Activated T-cell treated with anti-CD3 and anti-CD28 coated beads for 1 hour (primary cell): Measurements from ENCODE around the gene FRMPD4.

Experiments used
- DNase-seq: peaks from one replicate; pipeline ENCODE4 v3.0.0-alpha.2; 2020; ENCODE audit warnings: low read depth

FRMPD4 gene

DNA sequence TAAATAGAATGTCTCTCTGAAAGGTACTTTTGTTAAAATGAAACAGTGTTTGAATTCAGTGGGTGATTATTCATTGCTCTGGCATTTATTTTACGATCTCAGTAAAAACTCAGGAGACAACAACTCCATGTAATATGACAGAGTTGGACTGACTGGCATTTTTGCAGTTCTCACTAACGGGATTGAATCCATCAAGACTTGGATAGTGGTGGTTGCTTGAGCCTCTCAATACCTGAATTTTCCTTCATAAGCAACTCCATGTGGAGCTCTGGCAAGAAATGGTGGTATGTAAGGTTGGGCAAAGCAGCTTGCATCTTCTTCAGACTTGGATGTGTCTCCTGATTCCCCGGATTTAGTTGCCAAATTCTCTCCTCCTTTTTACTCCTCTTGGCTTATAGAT lies 72.7 kb downstream of the FRMPD4 start:
- DNase-seq = no peak

DNA sequence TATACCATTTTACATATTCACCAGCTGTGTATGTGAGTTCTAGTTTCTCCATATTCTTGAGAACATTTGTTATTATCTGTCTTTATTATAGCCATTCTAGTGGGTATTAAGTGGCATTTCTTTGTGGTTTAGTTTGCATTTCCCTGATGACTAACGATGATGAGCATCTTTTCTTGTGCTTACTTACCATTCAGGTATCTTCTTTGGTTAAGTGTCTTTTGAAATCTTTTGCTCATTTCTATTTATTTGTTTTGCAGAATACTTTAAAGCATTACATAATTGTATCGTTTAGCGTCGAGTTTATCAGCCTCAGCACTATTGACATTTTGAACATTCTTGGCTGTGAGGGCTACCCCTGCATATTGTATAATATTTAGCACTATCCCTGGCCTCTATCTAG lies 85.4 kb downstream of the FRMPD4 start:
- no peak for DNase-seq

DNA sequence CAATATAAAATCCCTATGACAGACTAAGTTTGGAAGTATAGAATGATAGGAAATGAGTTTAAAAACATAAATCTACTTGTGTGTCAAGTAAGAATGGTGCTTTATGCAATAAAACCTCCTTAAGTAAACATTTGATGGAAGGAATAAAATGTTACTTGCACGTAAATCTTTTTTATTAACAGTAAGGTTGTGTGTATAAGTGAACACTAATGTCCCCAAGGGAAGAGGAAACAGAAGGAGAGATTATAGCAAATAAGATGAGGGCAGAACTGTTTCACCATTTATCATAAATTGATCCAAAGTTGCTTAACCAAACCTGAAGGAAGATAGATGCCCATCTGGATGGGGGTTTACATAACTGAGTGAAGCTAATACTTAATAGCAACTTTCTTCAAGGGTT lies 86.8 kb downstream of the FRMPD4 start:
- DNase-seq = no peak

DNA sequence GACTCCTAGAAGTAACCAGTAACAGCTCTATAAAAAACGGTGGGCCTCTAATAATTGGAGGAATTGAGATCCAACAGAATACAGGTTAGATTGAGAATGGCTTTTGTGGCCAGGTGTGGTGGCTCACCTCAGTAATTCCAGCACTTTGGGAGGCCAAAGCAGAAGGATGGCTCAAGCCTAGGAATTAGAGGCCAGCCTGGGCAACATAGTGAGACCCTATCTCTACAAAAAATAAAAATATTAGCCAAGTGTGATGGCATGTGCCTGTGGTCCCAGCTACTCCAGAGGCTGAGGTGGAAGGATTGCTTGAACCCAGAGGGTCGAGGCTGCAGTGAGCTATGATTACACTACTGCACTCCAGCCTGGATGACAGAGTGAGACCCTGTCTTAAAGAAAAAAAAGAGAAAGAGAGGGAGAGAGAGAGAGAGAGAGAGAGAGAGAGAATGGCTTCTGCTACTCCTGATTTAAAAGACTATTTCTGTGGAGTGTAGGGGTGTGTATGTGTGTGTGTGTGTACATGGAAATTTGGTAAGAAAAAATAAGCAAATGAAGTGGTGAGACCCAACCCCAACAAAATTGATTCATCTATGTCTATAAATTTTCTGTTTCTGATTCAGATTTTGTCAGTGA lies 89.3 kb downstream of the FRMPD4 start:
- no peak for DNase-seq

DNA sequence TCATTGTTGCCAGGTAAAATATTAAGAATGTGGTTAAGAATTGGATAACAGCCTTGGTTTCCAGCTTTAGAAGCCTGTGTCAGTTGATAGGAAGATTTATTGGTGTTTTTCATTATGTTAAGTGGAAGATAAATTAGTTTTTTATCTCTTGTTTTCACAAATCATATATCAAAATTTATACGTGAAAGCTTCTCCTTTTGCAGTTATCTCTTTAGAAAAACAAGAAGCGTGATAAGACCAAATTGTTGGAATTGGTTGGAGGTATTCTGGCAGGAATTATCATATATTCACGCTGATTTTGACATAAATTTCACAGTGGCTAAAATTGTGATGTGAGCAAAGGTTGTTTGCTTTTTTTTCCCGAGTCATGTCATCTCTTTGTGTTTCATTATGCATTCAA lies 90.6 kb downstream of the FRMPD4 start:
- no peak for DNase-seq

DNA sequence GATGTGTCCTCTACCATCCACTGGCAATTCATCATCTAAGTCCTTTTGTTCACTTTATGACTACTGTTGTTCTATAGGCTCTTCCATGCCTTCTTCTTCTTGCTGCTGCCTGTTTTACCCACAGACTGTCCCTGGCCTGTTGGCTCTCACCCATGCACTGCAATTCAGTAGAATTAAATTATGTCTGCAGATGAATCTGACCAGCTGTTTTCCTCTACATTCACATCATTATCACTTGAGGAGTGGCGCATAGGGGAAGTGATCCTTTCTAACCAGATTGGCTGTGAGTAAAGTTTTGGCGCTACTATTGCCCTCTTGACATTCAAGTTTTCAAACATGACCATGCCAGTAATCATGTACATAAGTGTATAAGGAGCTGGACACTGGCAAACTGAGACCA lies 91.7 kb downstream of the FRMPD4 start:
- DNase-seq = no peak

DNA sequence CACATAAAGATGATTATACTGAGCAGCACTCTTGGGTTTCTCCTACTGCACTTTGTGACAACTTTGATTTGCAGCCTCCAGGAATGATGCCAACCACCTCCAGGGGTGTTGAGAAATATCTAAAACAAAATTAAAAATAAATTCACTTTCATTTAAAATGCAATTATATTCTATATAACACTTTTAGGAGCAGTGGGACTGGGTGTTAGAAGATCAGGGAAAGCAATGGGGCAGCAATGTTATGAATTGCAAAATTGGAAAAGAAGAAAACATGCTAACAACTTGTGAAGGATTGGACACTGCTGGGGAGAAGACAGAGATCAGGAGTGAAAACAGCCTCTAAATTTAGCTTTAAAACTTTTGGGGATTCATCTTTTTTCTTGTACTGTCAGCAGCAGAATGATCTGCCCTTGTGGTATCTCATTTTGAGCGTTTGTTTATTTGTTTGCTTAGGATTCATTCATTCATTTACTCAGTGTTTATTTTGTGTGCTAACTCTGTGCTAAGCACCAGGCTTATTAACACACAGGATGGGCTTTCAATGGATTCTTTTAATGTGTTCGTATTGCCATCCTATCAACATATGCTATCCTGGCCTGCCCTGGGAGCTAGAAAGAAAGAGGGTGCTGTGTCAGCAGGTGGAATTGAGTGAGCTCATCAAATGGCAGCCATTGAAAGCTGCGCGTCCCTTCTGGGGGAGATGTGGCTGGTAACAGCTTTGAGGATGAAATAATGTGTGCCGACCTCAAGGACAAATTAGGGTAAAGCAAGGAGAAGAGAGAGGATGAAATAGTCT lies 96.5 kb downstream of the FRMPD4 start:
- DNase-seq = no peak

DNA sequence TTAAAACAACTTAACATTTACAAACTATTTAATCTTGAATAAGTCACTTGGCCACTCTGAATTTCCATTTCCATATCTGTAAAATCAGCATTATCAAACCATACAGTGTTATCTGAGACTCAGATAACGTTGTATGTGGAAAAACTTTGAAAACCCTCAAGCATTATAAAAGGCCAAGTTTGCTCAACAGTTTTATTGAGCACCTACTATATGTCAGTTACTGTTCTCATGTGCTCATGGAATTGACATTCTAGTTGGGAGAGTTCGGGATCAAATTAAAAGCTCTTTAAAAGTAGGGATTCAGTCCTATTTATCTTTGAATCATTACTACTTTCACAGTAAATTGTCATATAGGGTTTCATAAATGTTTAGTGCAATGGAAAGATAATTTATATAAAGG lies 97.9 kb downstream of the FRMPD4 start:
- DNase-seq = no peak

DNA sequence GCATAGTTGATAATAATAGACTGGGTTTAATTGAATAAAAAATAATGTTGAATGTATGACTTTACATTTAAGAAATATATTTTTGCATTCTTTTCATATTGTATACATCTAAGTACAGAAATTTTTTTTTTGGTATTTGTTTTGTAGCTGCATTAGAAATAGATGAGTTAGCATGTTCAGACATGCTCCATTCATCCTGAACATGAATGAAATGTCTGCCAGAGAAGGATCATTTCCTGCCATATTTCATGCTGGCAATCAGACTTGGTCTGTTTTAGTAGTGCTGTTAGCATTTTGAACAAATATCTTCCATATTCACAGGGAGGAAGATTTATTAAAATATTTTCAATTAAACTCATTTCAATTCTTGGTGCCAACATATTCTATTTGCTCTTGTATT lies 98.9 kb downstream of the FRMPD4 start:
- no peak for DNase-seq

DNA sequence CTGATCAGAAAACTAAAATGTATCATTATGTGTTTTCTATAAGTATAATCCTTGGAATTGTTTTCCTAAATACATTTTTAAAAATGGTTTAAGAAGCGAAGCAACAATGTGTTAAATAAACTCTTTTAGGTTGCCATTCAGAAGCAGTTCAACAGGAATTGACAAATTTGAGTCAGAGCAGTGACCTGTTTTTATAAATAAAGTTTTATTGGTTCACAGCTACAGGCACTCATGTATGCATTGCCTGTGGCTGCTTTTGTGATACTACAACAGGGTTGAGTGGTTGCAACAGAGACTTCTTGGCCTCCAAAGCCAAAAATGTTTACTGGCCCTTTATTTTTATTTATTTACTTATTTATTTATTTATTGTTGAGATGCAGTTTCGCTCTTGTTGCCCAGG lies 99.5 kb downstream of the FRMPD4 start:
- DNase-seq = no peak

DNA sequence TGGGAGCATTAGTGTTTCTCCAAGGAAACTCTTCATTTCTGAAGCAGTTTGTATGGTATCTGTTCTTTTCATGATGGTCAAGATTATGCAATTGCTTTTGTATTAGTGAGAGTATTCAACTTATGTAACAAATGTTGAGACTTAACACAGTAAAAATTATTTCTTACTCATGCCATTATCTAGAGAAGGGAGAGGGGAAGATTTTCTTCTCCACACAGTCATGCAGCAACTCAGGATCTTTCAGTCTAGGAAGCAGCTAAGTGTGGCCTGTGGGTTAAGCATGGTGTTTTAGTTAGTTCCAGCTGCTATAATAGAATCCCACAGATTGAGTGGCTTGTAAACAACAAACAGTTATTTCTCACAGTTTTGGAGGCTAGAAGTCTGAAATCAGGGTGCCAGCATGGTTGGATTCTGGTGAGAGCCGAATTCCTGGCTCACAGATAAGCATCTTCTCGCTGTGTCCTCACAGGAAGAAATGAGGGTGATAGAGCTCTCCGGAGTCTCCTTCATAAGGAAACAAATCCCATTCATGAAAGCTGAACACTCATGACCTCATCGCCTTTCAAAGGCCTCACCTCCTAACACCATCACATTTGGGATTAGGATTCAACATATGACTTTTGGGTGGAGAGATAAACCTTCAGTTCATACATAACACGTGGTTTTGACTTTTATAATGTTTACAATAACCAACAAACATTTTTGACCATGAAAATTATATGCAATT lies 101.2 kb downstream of the FRMPD4 start:
- no peak for DNase-seq

DNA sequence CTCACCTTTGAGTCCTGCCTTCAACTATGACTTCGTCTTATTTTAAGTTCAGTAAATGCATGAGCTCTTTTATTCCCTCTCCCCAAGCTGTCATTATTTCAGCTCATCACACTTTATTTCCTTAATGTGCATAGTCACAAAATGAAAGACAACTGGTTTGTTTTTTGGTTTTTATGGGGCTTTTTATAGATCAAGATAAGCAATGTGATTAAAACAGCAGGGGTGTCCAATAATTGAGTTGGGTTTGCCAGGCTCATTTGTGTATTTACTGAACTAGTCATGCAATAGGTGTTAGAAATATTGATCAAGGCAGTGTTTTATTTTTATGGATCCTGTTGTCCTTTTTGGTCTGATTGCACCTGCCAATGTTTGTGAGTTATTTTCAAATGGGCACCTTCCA lies 102.2 kb downstream of the FRMPD4 start:
- DNase-seq = no peak

DNA sequence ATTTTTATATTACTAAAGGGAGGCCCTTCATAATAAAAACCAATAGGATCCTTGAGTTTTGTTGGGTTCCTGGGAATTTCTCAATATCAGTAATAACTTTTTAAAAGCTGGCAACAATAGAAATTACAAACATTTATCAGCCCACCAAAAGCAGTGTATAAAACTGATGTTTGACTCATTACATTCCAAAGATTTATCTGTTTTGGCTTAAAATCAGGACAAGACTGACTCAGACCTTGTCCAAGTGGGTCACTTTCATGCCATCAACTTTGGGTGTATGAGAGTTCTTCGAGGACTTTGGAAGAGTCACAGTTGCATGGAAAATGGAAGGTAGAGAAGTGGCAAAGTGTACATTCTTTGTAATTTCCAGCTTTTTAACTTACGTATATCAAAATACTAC lies 102.8 kb downstream of the FRMPD4 start:
- DNase-seq = no peak

DNA sequence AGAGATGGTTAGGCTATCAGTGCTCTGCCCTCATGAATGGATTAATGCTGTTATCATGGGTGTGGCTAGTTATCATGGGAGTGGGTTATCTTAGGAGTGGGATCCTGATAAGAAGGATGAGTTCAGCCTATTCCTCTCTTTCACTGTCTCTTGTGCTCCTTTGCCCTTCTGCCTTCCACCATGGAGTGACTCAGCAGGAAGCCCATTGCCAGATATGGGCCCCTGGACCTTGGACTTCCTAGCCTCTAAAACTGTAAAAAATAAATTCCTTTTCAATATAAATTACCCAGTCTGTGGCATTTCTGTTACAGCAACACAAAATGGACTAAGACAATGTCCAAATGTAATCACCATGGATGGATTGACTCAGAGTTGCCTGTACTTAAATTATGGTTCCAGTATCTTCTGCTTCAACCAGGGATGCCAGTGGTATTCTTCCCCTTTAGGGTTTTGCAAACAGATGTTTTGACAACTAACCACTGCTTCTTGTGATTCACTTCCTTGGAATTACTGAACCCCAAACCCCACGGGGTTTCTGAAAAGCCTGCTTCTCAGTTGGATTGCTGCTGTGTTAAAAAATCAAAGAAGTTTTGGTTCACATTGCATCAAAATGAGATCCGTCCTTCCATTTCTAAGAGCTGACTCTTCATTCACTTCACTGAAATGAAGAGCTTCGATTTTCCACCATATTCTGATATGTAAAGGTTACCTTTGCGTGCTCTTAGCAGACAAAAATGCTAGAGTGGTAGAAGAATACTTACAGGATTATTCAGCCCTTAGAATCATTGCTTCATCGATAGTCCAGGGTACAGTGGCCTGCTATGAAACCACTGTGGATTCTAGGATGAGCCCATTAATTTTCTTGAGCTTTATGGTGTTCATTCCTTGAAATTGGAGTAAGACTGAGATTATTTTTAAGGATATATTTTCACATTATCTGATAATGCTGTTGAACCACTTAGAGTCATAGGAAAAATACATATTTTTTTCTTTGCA lies 107.7 kb downstream of the FRMPD4 start:
- no peak for DNase-seq

DNA sequence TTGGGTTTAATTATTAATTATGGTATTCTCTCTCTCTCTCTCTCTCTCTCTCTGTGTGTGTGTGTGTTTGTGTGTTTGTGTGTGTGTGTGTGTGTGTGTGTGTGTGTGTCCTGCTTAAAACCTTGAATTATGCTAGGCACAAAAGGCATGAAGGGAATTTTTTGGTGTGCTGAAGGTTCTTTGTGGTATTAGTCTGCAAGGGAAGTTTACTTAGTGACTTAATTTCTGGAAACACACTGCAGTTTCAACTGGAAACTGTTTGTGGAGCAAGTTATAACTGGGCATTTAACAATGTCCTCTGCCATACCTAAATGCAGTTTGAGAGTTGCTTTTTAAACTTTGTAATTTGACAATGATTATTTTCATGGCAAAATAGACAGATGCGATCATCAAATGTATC lies 111.7 kb downstream of the FRMPD4 start:
- DNase-seq = no peak

DNA sequence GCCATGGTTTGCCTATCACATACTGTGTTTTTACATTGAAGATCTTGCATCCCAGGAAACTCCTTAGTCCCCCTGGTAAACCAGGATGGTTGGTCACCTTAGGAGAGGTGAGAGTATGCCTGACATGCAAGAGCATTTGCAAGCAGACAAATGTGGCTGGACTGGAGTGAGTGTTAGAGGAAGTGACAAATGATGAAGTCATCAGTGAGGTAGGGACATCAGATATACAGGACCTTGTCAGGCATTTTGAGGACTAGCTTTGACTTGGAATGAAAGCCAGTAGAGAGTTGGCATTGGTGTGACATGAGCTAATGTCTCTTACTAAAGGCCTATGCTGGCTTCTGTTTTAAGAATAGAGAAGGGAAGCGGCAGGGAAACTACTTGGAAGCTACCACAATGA lies 124.9 kb downstream of the FRMPD4 start:
- no peak for DNase-seq

DNA sequence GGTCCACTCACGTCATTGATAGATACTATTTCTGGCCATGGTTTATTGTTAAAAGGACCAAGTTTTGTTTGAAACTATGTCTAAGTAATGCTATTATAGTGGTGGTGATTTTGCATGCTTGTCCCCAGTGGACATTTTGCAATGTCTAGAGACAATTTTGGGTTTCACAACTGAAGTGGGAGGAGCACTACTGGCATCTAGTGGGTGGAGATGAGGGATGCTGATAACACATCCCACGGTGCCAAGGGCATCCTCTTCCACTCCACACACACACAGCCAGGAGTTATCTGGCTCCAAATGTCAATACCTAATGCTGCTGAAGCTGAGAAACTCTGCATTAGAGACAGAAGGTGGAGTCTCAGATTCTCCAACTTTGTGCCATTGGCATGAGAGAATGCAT lies 131.2 kb downstream of the FRMPD4 start:
- DNase-seq = no peak

DNA sequence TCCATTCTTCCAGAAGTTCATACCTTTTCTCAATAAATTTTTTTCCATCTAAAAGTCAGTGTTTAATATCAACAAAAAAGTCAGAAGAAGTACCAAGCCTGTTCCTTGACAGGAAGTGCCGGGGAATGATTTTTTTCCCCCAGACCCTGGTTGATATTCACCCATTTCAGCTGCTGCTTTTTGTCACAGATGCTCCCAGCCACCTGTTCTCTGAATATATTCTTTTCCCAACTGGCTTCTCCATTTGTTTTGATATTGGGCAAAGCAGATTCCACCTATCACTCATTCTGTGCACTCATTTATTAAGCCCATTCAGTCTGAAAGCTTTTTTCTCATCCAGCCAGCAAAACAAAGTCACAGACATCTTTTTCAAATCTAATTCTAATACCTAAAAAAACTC lies 139.9 kb downstream of the FRMPD4 start:
- DNase-seq = no peak

DNA sequence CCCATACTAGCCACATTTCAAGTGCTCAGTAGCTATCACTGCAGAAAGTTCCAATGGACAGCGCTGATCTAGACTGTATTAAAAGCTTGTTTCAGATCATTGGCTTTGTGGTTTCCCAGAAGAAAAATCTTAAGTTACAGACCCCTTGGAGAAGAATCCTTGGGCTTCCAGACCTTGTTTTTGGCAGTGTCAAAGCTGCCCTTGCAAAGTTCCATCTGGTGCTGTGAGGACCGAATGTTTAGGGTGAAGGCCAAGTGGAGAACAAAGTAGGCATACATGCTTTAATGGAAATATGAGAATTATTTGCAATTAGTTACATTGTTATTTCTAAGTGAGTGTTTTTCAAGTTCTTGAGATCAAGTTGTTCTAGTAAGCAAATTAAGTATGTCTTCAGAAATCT lies 144.7 kb downstream of the FRMPD4 start:
- no peak for DNase-seq

DNA sequence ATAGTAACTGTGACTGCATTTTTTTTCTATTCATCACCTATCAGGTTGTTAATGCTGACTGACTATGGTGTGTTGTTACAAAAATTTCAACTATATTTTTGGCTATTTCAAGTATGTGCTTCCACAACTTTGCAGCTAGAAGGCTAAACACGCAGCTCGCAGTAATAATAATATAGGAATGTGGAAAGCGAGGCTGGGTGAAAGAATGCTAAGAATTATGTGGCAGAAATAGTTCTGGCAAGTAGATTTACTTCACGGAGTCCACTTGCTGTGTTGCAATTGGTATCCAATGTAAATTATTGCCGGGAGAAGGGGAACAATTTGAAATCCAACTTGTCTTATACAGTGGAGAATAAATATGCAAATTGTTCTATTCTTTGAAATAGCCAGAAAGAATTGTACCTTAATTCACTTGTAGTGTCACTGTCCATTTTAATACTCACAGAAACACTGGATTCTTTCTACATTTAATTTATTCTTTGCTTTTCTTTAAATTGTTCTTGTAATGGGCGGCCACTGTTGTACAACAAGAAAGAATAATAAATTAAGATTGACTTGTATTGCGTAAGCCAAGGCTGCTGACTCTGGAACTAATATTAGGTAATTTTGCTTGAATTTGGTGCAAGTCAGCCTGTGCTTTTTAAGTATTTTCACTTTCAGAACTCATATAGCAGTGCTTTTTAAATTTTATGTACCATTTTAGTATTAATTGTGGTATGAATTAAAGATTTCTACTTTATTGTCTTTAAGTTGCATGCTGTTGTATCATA lies 154.9 kb downstream of the FRMPD4 start:
- no peak for DNase-seq

DNA sequence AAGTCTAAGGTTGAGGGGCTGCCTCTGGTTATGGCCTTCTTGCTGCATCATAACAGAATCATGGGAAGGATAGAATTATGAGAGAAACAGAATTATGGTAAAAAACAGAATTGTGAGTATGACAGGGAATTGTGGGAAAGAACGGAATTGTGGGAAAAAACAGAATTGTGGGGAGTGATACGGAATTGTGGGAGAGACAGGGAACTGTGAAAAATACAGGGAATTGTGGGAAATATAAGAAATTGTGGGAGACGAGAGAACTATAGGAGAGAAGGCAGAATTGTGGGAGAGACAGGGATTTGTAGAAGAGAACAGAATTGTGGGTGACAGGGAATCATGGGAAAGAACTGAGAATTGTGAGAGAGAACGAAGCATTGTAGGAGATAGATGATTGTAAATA lies 159.1 kb downstream of the FRMPD4 start:
- DNase-seq = no peak
